AG09319 (cell line): ENCODE results near the gene WNK2.

Source experiments
- DNase-seq: peaks from one replicate; pipeline ENCODE4 v3.0.0-alpha.2; 2010; ENCODE audit warnings: low read depth; ENCODE audit errors: extremely low read depth
- TF ChIP-seq, protein P1 (sequence below): IDR thresholded peaks from 2 replicates; pipeline ENCODE4 v1.5.1; 2011; ENCODE audit warnings: low read depth, mild to moderate bottlenecking, inconsistent platforms, low read length, moderate library complexity

The WNK2 gene

DNA sequence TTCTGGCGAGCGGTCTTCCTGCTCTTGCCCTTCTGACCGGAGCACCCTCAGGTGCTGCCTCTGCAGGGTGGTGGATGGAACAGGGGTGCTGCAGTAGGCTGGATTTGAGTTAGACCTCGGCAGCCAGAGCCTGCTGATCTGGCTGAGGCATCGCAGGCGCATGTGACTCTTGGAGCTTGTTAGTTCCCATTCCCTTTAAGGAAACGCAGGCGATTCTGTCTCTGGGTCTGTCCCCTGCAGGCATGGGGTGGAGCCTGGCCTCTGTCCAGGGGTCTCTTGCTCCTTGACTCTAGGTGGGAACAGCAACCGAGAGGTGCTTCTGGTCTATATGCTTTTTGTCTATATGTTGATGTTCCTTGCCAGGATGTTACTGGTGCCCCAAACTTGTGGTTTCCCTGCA is 3.1 kb downstream of the WNK2 start:
- TF ChIP-seq, protein P1, sequence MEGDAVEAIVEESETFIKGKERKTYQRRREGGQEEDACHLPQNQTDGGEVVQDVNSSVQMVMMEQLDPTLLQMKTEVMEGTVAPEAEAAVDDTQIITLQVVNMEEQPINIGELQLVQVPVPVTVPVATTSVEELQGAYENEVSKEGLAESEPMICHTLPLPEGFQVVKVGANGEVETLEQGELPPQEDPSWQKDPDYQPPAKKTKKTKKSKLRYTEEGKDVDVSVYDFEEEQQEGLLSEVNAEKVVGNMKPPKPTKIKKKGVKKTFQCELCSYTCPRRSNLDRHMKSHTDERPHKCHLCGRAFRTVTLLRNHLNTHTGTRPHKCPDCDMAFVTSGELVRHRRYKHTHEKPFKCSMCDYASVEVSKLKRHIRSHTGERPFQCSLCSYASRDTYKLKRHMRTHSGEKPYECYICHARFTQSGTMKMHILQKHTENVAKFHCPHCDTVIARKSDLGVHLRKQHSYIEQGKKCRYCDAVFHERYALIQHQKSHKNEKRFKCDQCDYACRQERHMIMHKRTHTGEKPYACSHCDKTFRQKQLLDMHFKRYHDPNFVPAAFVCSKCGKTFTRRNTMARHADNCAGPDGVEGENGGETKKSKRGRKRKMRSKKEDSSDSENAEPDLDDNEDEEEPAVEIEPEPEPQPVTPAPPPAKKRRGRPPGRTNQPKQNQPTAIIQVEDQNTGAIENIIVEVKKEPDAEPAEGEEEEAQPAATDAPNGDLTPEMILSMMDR = no peak
- DNase-seq = no peak

DNA sequence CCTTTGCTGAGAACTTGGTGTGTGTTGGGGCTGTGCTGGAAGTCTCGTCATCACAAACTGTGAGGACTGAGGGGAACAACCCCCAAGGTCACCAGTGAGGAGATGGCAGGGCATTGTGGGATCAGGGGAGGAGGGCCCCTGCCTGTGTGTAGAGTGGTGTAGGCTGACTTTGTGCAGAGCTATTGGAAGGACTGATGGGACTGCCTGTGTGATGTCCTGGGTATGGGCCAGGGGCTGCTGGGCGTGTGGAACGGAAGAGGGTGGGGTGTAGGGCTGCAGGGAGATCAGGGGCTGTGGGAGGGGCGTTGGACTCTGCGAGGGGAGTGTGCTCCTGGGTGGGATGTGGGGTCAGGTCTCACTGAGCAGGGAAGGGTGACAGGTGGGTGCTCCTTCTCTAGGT is 3.6 kb downstream of the WNK2 start:
- TF ChIP-seq, protein P1 = no peak
- no peak for DNase-seq

DNA sequence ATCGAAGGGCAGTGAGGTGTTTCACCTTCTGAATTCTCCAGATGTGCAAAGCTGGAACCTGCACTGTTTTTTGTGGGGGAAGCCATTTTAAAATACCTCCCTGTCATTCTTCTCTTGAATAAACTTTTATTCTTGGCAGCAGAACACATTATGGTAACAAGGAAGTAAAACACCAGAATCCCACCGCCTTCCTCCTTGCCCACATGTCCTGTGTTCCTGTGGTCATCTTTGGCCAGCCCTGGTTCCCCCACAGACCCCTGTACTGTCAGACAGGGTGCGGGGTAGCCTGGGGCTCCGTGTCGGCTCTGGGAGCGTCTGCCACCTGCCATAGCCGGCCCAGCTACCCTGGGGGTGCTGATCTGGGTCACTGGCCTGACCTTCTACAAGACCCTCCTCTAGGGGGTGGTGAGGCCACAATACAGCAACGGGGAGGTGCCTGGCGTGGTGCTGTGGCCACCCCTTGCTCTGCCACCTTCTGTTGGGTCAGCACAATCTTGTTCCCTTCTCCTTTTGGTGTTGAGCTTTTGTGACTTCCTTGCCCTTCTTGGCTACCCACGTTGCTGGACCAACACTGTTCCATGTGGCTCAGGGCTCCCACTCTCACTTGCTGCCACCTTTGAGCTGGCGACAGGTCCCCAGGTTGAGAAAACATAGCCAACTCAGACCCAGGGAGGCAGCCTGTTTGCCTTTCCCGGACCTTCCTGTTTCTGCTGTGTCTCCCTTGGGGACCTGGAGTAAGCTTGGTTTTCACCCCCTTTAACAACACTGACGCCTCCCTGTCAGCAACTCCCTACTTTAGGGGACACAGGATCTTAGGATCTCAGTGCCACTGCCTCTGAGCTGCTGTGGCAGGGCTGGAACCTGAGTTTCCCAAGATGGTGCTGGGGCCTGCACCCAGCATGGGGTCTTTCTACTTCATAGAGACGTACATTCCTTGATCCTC is 4.8 kb downstream of the WNK2 start:
- DNase-seq = no peak
- TF ChIP-seq, protein P1 = no peak

DNA sequence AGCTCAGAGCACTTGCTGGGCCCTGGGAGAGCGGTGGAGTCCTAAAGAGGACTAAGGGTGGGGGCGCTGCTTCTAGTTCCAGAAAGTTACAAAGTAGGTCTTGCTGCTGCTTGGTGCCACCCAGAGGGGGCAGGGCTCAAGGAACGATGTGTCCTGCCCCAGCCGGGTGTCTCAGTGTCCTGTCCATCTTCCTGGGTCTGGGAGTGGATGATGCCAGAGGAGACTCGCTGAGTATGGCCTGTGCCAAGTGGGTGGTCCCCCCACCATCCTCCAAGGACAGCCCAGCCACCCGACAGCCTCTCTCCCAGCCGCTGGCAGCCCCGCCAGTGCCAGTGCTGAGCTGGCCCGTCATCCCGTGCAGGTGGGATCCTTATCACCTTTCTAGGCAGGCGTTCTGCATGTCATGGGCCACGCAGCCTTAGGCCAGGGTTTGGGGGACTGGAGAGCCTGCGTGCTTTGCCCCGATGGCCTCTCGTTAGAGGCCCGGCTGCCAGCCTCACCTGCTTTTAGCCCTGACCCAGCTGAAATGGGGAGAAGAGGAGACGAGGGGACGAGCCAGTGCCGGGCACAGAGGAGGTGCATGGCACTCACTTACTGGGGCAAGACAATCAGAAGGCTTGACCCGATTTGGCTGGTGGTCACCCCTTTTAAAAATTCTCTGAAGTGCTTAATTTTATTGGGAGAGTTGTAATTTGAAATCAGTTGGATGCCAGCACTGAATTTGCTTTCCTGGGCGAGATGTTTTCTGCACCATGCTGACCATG is 5.6 kb downstream of the WNK2 start:
- TF ChIP-seq, protein P1 = no peak
- DNase-seq = no peak

DNA sequence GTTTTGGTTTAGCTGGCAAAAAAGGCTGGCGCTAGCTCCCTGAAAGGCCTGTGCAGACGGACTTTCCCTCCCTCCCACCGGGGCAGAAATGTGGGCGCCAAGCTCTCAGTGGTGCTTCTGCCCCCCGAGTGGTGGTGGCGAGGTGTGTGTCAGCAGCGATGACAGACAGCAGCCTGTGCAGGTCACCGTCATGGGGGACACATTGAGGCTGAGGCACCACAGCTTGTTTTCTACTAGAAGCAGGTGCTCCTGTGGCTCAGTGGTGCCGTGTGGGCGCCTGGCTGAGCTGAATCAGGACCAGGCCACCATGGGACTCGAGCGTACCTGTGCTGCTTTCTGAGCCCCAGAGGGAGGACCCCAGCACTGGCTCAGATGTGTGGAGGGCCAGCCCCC is 6.2 kb downstream of the WNK2 start:
- TF ChIP-seq, protein P1 = no peak

DNA sequence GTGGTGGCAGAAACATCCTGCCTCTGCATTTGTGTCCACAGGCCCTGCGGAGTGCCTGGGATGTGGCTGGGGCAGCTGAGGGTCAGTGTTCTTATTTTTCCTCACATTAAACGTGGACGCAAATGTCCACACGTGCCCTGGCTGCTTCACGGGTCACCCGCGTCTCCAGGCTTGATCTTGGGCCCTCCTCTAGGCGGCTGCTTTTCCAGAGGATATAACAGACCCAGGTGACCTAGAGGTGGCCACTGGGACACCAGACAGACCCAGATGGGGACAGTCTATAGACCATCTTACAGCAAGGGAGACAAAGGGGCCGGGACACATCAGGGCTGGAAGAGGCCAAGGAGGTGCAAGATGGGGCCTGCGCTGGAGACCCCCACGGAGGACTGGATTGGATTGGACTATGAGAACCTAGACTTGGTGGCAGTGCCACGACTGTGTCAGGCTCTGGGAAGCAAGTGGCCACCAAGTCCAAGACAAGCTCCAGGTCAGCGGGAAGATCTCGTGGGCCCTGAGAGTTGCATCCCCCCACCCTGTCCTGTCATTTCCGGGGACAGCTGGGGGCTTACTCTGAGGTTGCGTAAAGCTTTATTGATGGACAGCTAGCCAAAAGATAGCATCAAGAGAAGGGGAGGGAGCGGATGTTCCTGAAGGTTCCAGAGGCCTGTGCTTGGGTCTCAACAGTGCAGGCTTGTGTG is 6.9 kb downstream of the WNK2 start:
- no peak for DNase-seq
- TF ChIP-seq, protein P1 = no peak

More for the DNA sequence above, 6.2 kb downstream of the WNK2 start:
- no peak for DNase-seq
